ENCODE measurements around the gene MTARC1.

The MTARC1 gene

DNA sequence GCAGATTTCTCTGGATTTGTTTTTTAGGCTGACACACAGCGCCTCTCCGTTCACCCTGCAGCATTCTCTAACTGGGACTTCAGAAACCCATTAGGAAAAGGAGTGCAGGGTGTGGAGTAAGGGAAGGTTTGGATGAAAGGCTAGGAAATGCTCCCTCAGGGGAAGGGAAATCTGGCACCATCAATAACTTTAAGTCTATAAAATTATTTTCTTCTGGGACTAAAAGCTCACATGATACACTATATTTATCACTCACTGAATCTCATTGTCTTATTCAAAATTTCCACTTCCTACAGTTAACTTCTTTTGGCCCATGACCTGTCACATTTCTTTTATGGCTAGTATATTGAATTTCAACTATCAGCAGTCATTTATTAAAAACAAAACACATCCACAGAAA is 46.7 kb downstream of the MTARC1 start:
- no peak for DNase-seq (ENCODE audit: low read depth, low spot score)
- TF ChIP-seq, protein P1, sequence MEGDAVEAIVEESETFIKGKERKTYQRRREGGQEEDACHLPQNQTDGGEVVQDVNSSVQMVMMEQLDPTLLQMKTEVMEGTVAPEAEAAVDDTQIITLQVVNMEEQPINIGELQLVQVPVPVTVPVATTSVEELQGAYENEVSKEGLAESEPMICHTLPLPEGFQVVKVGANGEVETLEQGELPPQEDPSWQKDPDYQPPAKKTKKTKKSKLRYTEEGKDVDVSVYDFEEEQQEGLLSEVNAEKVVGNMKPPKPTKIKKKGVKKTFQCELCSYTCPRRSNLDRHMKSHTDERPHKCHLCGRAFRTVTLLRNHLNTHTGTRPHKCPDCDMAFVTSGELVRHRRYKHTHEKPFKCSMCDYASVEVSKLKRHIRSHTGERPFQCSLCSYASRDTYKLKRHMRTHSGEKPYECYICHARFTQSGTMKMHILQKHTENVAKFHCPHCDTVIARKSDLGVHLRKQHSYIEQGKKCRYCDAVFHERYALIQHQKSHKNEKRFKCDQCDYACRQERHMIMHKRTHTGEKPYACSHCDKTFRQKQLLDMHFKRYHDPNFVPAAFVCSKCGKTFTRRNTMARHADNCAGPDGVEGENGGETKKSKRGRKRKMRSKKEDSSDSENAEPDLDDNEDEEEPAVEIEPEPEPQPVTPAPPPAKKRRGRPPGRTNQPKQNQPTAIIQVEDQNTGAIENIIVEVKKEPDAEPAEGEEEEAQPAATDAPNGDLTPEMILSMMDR (IDR thresholded peaks at IDR 0.05; ENCODE audit: low read depth, low read length): no peak
- no peak overlapping the region for H3K4me3 ChIP-seq (ENCODE audit: low read depth, low read length)
- in situ Hi-C loops (cut with HindIII; ENCODE audit: low sequenced_read_pairs): no loop called here

- in situ Hi-C loops (cut with HindIII; ENCODE audit: low sequenced_read_pairs): no loop called here
Measured at GRCh38 chr1:220834155-220834870, 47.6 kb downstream of the MTARC1 start.

More at GRCh38 chr1:220834155-220834870, 47.6 kb downstream of the MTARC1 start:
- no peak for DNase-seq (ENCODE audit: low read depth, low spot score)
- TF ChIP-seq, protein P1 (IDR thresholded peaks at IDR 0.05; ENCODE audit: low read depth, low read length): no peak
- no peak overlapping the region for H3K4me3 ChIP-seq (ENCODE audit: low read depth, low read length)
